Neural cell (in vitro differentiated cells): ENCODE results near the gene NFYC. TPM values are rescaled to one million over a fixed set of nuclear protein-coding genes. Genes with fewer than 3 reads are reported as not detected.

Experiments
- H2AFZ ChIP-seq: fragments of 200-600, 300-800 bp; sonication (generic), shearing (Covaris generic); 2 replicates; pipeline ENCODE4 v1.6.0; 2014; ENCODE audit warnings: low read depth, mild to moderate bottlenecking, antibody characterized with exemption, low read length, moderate library complexity
- H3F3A ChIP-seq: fragments of 200-600 bp; shearing (Covaris generic); 2 replicates; pipeline ENCODE4 v1.6.1; 2016; ENCODE audit warnings: mild to moderate bottlenecking, moderate library complexity, mixed read lengths, antibody characterized with exemption, low read length; ENCODE audit not compliant: insufficient read depth, poor library complexity, severe bottlenecking
- H3K27ac ChIP-seq: fragments of 200-600, 300-800 bp; sonication (generic), shearing (Covaris generic); 2 replicates; pipeline ENCODE4 v1.5.1; 2014; ENCODE audit warnings: mild to moderate bottlenecking, low read length, moderate library complexity
- H3K27me3 ChIP-seq: fragments of 300-800, 200-600 bp; sonication (generic), shearing (Covaris generic); 2 replicates; pipeline ENCODE4 v1.6.0; 2014; ENCODE audit warnings: mild to moderate bottlenecking, low read depth, low read length, moderate library complexity; ENCODE audit not compliant: insufficient read depth
- H3K36me3 ChIP-seq: fragments of 300-800, 200-600 bp; sonication (generic), shearing (Covaris generic); 2 replicates; pipeline ENCODE4 v1.5.1; 2014; ENCODE audit warnings: mild to moderate bottlenecking, antibody characterized with exemption, low read length, moderate library complexity; ENCODE audit not compliant: insufficient read depth
- H3K4me2 ChIP-seq: fragments of 300-800, 200-600 bp; sonication (generic), shearing (Covaris generic); 2 replicates; pipeline ENCODE4 v1.6.0; 2014; ENCODE audit warnings: mild to moderate bottlenecking, low read length
- H3K4me3 ChIP-seq: fragments of 300-800, 200-600 bp; sonication (generic), shearing (Covaris generic); 2 replicates; pipeline ENCODE4 v1.5.1; 2014; ENCODE audit warnings: mild to moderate bottlenecking, low read length, moderate library complexity
- H3K79me2 ChIP-seq: fragments of 200-600 bp; shearing (Covaris generic); replicated peaks from 2 replicates; pipeline ENCODE4 v1.6.0; 2014; ENCODE audit warnings: mild to moderate bottlenecking, low read length, moderate library complexity; ENCODE audit not compliant: insufficient read depth
- H3K9ac ChIP-seq: fragments of 300-800, 200-600 bp; sonication (generic), shearing (Covaris generic); 2 replicates; pipeline ENCODE4 v1.6.1; 2016; ENCODE audit warnings: mild to moderate bottlenecking, low read length, mixed read lengths
- H3K9me2 ChIP-seq: fragments of 200-600 bp; shearing (Covaris generic); 2 replicates; pipeline ENCODE4 v1.6.1; 2016; ENCODE audit warnings: mild to moderate bottlenecking, low read length, mixed read lengths; ENCODE audit not compliant: insufficient read depth
- H3K9me3 ChIP-seq: fragments of 200-600, 300-800 bp; sonication (generic), shearing (Covaris generic); 2 replicates; pipeline ENCODE4 v1.6.1; 2016; ENCODE audit warnings: mild to moderate bottlenecking, mixed run types, low read length, moderate library complexity, mixed read lengths
- H4K20me1 ChIP-seq: fragments of 200-600 bp; shearing (Covaris generic); 2 replicates; pipeline ENCODE4 v1.6.1; 2016; ENCODE audit warnings: mild to moderate bottlenecking, mixed run types; ENCODE audit not compliant: insufficient read depth
- CTCF ChIP-seq: fragments of 450-650 bp; IDR thresholded peaks from 2 replicates; pipeline ENCODE4 v1.5.1; 2014; ENCODE audit warnings: antibody characterized with exemption, mild to moderate bottlenecking, moderate library complexity; ENCODE audit not compliant: poor library complexity, severe bottlenecking
- EP300 ChIP-seq: fragments of 450-650 bp; conservative IDR thresholded peaks from 2 replicates; pipeline ENCODE4 v1.6.1; 2014; ENCODE audit warnings: antibody characterized with exemption, mild to moderate bottlenecking, moderate library complexity; ENCODE audit not compliant: poor library complexity, severe bottlenecking
- EZH2 ChIP-seq: fragments of 200-600, 300-800 bp; shearing (Covaris generic), sonication (generic); IDR thresholded peaks from 2 replicates; pipeline ENCODE4 v1.6.1; 2014; ENCODE audit warnings: antibody characterized with exemption, low read length, borderline replicate concordance, mild to moderate bottlenecking; ENCODE audit not compliant: insufficient read depth, poor library complexity, severe bottlenecking
- MXI1 ChIP-seq: fragments of 450-650 bp; conservative IDR thresholded peaks from 2 replicates; pipeline ENCODE4 v1.6.1; 2014; ENCODE audit warnings: antibody characterized with exemption, mild to moderate bottlenecking; ENCODE audit not compliant: poor library complexity, severe bottlenecking
- POLR2AphosphoS5 ChIP-seq: IDR thresholded peaks from 2 replicates; pipeline ENCODE4 v1.6.1; 2012
- RAD21 ChIP-seq: fragments of 450-650 bp; conservative IDR thresholded peaks from 2 replicates; pipeline ENCODE4 v1.6.1; 2014; ENCODE audit warnings: antibody characterized with exemption, mild to moderate bottlenecking, moderate library complexity
- REST ChIP-seq: IDR thresholded peaks from 2 replicates; pipeline ENCODE4 v1.6.1; 2012; ENCODE audit warnings: borderline replicate concordance
- SMC3 ChIP-seq: fragments of 450-650 bp; conservative IDR thresholded peaks from 2 replicates; pipeline ENCODE4 v1.6.1; 2014; ENCODE audit warnings: antibody characterized with exemption, mild to moderate bottlenecking, moderate library complexity; ENCODE audit not compliant: poor library complexity
- TAF1 ChIP-seq: IDR thresholded peaks from 2 replicates; pipeline ENCODE4 v1.6.1; 2012; ENCODE audit warnings: low read depth
- polyA plus RNA-seq: library from polyadenylated mRNA; depleted of rRNA; stranded (reverse); fragments of >200 nt; gene quantifications from 2 replicates; pipeline ENCODE4 v1.2.3, GENCODE V29; 2014

The NFYC gene
- polyA plus RNA-seq, 1 donor from 2014 or later, result 66.0 TPM

- H3K36me3 ChIP-seq, result peaks cover 16% of the 10 kb centered on the region
- no peaks in the 10 kb centered on the region for H4K20me1 ChIP-seq
- H3K4me3 ChIP-seq, result no peak overlapping the region
- no peaks in the 10 kb centered on the region for H3K9me2 ChIP-seq
- no peak overlapping the region for H3K4me2 ChIP-seq
- H3K9ac ChIP-seq, result no peak overlapping the region
- no peak overlapping the region for H3K27ac ChIP-seq
- H3K9me3 ChIP-seq, result no peaks in the 10 kb centered on the region
- TF ChIP-seq RAD21 (no peak), POLR2AphosphoS5 (no peak)
- H2AFZ ChIP-seq, result no peak overlapping the region
- H3F3A ChIP-seq, result no peaks in the 10 kb centered on the region
- H3K27me3 ChIP-seq, result no peaks in the 10 kb centered on the region
- H3K79me2 ChIP-seq, result peaks cover 13% of the 10 kb centered on the region
Measured at GRCh38 chr1:40740997-40741736, 49.7 kb downstream of the NFYC start.

GRCh38 chr1:40742363-40743061 lies 51.0 kb downstream of the NFYC start:
- H3K79me2 ChIP-seq, result peaks cover 13% of the 10 kb centered on the region
- no peak overlapping the region for H3K4me3 ChIP-seq
- H3F3A ChIP-seq, result no peaks in the 10 kb centered on the region
- TF ChIP-seq REST (no peak), EZH2 (no peak), EP300 (no peak), CTCF (no peak), RAD21 (no peak), MXI1 (no peak), TAF1 (no peak), SMC3 (no peak), POLR2AphosphoS5 (no peak)
- H3K9me2 ChIP-seq, result no peaks in the 10 kb centered on the region
- H3K9ac ChIP-seq, result no peak overlapping the region
- H3K27ac ChIP-seq, result no peak overlapping the region
- H3K36me3 ChIP-seq, result peaks cover 16% of the 10 kb centered on the region
- H4K20me1 ChIP-seq, result no peaks in the 10 kb centered on the region
- no peaks in the 10 kb centered on the region for H3K27me3 ChIP-seq
- H3K4me2 ChIP-seq, result no peak overlapping the region
- H3K9me3 ChIP-seq, result no peaks in the 10 kb centered on the region
- H2AFZ ChIP-seq, result no peak overlapping the region
